ENCODE data around the gene TAS2R30.

GRCh38 chr12:11162502-11162901, 28.1 kb upstream of the TAS2R30 start:
- TF ChIP-seq FOXP1 (CRISPR knock-in tag; IDR thresholded peaks at IDR 0.05) (no peak), CBX5 (IDR thresholded peaks at IDR 0.05; ENCODE audit: borderline replicate concordance, low read depth) (no peak), ELF4 (CRISPR knock-in tag; IDR thresholded peaks at IDR 0.05) (no peak), CTCF (IDR thresholded peaks at IDR 0.05 in 2 of 3, conservative IDR thresholded peaks at IDR 0.05 in 1 of 3; ENCODE audit: insufficient read depth in 2 of 3, low read depth in 1 of 3, low read length in 3 of 3) (no peak), YY1 (IDR thresholded peaks at IDR 0.05; ENCODE audit: borderline replicate concordance in 1 of 3, control insufficient read depth in 1 of 3, extremely low read depth in 1 of 3, insufficient read depth in 3 of 3, insufficient read length in 1 of 3, insufficient replicate concordance in 2 of 3, low read depth in 1 of 3, low read length in 2 of 3) (no peak), POLR2AphosphoS5 (IDR thresholded peaks at IDR 0.05; ENCODE audit: control insufficient read depth, insufficient read depth, low read depth, low read length) (no peak), REST (IDR thresholded peaks at IDR 0.05; ENCODE audit: borderline replicate concordance) (no peak), REST (CRISPR knock-in tag; IDR thresholded peaks at IDR 0.05; ENCODE audit: low read depth) (no peak), EZH2 (IDR thresholded peaks at IDR 0.05; ENCODE audit: borderline replicate concordance, low read depth, low read length) (no peak), KDM5B (IDR thresholded peaks at IDR 0.05; ENCODE audit: insufficient replicate concordance, low read depth, low read length) (no peak), JUN (IDR thresholded peaks at IDR 0.05; ENCODE audit: borderline replicate concordance, low read depth, low read length) (no peak), JUN (CRISPR knock-in tag; IDR thresholded peaks at IDR 0.05; ENCODE audit: borderline replicate concordance) (no peak), LEF1 (IDR thresholded peaks at IDR 0.05) (no peak), KLF6 (CRISPR knock-in tag; IDR thresholded peaks at IDR 0.05; ENCODE audit: borderline replicate concordance) (no peak), SP2 (IDR thresholded peaks at IDR 0.05; ENCODE audit: extremely low read depth, low read depth, low read length, poor library complexity, severe bottlenecking) (no peak), CEBPB (tag; IDR thresholded peaks at IDR 0.05) (no peak)
